ENCODE data around the gene VSTM2L.

Gene VSTM2L

DNA sequence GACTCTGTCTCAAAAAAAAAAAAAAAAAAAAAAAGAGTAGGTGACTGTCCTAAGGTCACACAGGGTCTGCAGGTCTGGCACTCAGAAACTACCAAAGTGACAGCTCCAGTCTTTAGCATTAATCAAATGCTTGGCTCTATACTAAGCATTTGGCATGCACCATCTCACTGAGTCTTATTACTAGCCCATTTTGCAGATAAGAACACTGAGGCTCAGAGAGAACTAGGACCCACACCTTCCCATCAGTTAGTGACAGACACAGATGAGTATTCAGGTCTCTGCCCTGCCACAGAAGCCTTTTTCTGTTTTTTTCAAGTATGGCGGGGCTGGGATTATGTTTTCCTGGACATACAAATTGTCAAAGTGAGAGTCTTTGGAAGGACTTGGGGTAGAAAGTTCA, 23.1 kb upstream of the VSTM2L start:
- DNase-seq, result no peak

DNA sequence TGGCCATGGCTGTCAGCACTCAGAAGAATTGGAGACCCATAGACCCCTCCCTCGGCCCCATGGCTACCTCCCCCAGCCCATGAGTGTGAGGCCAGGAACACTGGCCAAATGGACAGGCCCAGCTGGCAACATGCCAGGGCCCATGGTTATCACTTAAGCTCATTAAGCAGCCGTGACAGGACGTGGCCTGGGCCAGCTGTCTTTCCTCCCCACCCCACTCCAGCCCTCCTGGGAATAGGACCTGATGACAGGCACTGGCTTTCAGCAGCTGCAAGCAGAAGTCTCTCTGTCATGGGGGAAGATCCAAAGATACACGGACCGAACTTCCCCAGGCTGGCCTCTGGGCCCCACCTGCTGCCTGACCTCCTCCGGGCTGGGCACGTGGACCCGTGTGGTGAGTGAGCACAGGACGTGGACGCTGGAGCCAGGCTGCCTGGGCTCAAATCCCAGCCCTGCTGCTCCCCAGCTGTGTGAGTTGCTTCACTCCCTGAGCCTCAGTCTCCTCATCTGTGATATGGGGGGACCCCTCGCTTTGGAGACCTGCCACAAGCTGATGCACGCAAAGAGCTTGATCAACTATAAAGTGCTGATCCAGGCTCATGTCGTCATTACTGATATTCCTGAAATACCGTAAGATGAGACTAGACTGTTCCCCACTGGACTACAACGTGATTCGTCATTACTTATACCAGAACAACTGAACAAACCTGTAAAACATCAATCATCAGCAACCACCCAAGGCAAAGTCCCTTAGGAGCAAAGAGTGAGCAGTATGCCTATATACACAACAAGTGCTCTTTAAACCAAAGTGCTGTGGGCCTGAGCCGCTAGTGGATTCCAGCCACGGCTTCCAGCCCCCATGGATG, 22.0 kb upstream of the VSTM2L start:
- DNase-seq, result no peak

DNA sequence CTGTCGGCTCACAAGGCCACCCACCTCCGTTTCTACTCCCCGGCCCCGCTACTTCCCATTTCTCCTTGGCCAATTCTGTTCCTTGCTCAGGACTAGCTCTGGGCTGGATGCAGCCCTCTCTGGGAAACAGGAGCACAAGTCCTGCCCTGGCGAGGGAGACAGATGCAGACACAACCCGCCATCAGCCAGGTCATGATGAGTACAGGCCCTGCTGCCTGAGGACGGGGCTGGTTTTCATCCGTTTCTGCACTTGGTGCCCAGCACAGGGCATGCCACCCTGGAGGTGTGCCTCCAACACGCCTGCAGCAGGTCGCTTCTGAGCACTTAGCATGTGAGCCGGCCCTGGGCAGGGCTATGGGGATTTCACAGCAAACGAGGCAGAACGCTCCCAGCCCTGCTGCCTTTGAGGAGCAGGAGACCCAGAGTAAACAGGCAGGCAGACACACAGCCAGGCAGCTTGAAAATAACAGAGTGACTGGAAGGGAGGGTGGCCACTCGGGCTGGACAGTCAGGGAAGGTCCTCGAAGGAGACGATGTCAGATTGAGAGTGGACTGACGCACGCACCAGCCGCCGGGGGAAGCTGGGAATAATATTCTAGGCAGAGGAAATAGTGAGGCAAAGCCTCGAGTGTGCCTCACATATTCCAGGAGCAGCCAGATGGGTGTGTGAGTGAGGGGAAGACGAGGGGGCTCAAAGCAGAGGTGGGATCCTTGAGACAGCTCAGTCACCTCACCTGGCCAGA, 21.2 kb upstream of the VSTM2L start:
- no peak for DNase-seq

DNA sequence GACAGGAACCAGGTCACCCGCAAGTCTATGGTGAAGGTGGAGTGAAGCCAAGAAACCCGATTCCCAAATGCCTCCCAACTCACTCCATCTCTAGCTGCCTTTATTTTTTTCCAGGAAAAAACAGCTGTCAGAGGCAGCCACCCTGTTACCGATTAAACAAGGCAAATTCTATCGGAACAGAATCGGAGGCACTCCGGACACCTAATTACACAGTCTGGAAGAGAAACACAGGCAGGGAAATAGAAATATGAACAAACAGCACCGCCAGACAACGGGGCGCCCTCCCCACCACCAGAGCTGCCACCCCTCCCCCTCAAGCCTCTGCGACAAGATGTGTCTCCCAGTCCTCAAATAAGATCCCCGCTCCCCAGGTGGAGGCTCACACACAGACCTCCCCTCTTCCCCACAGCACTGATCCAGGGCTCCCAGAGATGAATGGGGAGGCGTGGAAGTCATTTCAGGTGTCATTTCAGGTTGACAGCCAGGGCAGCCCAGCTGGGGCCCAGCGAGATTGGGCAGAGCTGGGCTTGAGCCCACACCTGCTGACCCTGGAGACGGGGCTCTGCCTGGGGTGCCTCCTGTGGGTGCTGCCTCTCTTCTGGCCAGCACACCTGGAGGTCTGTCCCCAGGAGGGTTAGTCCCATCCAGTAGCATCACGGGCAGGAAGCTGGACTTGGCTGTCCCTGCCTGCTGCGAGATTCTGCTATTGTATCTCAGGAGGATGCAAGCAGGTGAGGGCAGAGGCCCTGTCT, 19.8 kb upstream of the VSTM2L start:
- no peak for DNase-seq

DNA sequence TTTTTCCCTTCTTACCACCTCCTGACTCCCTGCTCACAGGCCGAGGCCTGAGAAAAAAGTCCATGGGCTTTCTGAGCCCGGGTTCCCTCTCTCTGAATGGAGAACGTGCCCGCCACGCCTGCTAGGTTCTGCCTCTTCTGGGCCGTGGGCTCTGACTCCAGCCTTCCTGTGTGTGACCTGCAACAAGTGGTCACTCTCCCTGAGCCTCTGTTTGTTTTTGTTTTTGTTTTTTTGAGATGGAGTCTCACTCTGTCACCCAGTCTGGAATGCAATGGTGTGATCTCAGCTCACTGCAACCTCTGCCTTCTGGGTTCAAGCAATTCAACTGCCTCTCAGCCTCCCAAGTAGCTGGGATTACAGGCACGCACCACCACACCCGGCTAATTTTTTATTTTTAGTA, 17.9 kb upstream of the VSTM2L start:
- DNase-seq, result no peak

DNA sequence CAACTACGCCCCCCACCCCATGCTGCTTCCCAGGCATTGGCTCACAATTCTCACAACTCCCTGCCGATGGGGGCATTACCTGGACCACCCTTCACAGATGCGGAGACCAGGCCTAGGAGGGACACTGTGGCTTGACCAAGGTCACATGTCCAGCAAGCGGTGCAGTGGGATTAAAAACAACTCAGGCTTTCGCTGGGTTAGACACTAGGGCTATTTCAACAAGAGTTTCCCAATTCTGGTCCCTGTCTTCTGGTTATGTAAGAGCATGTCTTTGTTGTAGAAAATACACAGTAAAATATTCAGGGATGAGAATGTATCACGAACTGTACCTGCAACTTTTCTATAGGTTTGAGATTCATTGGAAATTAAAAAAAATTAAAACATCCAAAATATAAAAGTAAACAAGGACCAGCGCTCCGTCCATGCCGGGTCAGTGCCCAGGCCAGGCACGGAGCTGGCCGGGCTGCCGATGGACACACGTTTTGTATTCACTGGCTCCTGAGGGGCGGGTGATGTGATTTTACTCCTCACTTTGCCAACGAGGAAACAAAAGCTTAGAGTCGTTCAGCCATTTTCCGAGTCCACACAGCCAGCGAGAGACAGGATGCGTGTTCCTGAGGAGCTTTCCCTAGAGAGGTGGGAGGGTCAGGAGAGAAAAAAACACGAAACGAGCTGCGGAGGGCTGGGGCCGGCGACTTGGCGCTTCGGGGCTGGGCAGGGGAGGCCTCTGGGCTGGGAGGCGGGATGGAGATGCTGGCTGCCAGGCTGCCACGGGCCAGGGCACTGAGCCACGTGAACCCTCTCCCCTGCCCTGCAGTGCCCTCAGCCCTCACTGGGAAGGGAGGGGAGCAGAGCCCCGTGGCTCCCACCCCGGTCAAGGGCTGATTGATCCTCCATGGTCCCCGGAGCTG, 17.1 kb upstream of the VSTM2L start:
- DNase-seq, result no peak

DNA sequence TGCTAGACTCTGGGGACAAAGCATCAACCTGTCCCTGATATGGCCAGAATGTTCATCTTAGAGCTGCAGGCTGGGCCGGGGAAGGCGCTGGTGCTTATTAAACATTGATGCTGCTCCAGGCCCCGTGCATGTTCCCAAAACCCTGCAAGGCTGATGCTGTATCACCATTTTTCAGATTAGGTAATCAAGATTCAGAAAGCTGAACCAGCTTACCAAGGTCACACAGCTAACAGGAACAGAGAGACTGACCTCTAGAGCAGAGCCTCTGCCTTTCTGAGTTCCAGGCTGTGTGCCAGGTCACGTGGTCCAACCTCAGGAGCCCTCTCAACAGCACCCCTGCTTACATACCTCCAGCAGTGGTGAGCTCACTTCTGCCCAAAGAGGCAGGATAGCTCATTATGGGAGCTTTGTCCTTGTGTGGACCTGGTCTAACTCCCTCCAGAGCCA, 16.1 kb upstream of the VSTM2L start:
- no peak for DNase-seq

DNA sequence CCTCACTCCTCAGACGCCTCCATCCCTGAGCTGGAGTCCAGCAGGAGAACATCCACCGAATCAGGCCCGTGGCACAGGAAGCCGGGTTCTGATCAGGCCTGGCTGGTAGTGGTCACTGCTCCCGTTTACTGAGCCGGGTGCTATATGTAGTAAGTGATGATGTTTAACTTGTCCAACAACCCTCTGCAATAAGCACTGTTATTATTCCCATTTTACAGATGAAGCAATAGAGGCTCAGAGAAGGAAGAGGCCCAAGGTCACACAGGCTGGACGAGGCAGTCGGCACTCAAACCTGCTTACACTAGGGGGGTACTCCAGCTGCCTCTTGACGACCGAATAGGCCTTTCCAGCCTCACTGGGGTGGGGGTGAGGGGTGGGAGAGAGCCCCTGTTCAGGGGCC, 14.3 kb upstream of the VSTM2L start:
- no peak for DNase-seq

DNA sequence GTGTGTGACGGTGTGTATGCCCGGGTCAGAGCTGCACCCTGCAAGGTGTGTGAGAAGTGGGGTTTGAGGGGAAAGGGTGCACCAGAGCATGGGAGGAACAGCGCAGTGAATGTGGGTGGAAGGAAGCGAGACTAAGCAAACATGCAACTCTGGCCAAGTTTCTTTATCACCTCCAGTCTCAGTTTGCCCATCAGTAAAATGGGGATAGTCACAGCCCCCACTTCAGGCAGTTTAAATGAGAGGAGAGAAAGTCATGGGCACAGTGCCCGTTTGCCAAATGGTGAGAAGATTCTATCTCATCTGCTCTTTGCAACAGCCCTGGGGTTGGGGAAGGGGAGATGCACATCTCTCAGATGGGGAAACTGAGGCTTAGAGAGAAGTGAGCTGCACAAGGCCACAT, 12.8 kb upstream of the VSTM2L start:
- DNase-seq, result no peak

DNA sequence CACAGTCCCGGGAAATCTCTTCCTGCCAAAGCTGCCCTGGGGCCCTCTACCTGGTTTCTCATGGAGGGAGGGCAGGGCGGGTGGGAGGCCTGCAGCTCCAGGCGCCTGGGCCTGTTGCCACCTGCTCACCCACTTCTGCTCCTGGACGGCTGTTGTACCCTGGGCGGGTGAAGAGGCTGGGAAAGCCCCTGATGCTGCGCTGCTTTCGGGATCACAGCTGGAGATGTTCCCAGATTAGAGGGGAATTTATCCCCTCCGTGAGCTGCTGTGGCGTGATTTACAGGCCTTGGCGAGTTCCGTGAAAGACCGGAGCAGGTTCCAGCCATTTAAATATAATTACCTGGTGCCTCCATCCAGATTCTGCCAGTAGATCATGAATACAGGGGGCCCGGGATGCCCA, 12.3 kb upstream of the VSTM2L start:
- DNase-seq, result no peak

DNA sequence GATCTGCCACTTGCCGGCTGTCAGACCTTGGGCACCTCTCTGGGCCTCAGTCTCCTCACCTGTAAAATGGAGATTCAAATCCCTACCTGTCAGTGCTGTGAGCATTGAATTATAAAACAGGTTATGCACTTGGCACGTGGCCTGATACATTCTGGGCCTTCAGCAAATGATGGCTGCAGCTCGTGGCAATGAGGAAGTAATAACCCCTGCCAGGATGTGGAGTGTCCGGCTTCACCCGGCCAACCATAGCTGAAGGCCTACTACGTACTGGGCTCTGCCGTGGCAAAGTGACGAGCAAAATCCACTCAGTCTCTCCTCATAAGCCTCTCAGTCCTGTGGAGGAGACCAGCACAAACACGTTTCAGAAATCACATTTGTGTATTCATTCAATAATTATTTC, 10.9 kb upstream of the VSTM2L start:
- DNase-seq, result no peak

DNA sequence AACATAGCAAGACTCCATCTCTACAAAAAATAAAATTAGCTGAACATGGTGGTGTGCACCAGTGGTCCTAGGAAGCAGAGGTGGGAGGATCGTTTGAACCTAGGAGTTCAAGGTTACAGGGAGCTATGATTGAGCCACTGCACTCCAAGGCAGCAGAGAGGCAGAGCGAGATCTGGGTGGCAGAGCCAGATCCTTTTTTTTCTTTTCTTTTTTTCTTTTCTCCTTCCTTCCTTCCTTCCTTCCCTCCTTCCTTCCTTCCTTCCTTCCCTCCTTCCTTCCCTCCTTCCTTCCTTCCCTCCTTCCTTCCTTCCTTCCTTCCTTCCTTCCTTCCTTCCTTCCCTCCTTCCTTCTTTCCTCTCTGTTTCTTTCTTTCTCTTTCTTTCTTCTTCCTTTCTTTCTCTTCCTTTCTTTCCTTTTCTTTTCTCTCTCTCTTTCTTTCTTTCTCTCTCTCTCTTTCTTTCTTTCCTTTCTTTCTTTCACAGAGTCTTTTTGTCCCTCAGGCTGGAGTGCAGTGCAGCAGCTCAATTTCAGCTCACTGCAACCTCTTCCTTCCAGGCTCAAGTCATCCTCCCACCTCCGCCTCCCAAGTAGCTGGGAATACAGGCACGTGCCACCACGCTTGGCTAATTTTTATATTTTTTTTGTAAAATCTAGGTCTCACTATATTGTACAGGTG, 9.2 kb upstream of the VSTM2L start:
- DNase-seq, result no peak

DNA sequence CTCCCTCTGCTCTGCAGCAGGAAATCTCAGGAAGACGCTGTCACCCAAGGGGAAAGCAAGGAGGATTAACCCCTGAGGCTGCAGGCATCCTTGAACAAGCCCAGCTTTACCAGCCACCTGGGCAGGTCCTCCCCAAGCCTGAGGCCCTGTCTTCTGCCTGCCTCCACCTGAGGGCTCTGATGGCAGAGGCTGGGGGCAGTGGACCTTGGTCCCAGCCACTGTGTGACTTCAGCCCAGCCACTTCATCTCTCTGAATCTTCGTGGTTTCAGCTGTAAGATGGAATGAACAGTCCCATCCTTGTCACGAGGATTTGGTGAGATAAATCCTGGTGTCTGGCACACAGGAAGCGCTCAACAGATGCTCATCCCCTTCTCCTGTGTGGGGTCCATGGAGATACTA, 8.5 kb upstream of the VSTM2L start:
- no peak for DNase-seq

DNA sequence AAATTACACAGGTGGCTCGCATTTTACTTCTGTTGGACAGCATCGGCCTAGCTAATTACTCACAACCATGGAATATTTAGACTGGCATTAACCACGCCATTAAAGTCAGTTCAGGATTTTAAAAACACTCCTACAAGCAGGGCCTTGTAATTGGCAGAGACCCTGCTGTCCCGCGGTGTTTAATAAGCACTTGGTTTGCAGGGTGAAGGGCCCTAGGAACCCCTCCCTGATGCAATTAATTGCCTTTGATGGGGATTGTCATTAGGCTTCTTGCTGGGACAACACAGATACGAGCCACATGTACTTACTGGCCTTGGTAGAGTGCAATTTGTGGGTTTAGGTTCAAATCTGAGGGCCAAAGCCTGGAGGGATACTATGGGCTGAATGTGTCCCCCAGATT, 7.8 kb upstream of the VSTM2L start:
- no peak for DNase-seq

DNA sequence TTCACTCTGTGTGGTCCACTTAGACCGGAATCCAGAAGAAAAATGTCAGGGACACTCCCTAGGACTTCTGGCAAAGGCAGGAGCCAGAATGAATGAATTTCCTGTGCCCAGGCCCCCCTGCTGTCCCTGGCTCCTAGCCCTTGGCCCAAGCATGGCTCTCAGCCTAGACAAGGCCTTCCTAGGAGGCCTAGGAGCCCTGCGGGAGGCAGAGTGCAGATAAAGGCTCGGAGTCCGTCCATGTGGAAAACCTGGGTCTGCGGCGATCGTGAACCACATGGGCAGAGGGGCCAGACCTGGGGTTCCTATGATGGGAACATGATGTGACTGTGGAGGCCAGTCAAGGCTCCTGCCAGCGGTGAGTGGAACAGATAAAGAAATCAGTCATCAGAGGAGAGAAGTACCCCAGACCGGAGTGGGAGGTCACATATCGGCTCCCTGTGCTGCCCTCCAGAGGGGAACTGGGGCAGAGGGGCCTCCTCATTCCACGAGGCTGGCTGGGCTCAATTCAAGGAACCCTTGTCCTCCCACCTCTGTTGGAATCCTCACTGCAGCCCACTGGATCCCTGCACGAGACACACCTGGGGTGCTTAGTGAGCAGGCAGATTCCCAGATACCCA, 5.9 kb upstream of the VSTM2L start:
- DNase-seq, result no peak

DNA sequence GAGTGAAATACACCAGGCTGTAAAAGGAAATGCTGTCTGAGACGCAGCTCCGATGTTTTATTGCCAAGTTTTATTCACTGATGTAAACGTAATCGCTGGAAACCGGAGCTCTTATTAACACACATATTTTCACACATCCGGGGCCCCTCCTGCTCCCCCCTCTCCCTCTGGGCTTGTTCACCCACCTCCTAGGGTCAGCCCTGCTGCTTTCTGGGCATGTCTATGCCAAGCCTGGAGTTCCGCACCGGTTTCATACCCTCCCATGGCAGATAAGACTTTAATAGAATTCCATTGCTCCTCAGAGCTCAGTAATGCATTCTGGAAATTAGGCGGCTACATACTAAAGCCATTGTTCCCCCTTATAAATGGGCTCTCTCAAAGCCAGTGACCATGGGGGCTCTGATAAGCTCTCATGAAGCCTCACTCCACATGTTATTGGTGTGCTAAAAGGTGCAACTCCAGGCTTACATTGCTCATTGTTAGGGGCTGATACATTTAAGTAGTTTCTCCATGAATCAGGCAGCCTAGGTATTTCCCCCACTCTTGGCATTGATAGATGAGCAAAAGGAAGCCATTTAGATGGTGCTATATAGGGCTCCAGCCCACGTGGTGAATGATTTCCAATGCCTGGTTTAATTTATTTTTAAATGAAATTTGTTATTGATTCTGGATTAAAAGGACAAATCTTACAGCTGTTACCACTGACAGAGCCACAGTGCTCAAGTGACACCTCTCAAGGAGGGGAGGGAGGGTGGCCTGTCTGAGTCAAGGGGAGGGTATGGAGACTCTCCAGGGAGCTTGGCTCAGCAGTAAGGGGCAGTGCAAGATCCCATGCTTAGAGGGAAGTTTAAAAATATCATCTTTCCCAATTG, 4.5 kb upstream of the VSTM2L start:
- DNase-seq, result no peak

DNA sequence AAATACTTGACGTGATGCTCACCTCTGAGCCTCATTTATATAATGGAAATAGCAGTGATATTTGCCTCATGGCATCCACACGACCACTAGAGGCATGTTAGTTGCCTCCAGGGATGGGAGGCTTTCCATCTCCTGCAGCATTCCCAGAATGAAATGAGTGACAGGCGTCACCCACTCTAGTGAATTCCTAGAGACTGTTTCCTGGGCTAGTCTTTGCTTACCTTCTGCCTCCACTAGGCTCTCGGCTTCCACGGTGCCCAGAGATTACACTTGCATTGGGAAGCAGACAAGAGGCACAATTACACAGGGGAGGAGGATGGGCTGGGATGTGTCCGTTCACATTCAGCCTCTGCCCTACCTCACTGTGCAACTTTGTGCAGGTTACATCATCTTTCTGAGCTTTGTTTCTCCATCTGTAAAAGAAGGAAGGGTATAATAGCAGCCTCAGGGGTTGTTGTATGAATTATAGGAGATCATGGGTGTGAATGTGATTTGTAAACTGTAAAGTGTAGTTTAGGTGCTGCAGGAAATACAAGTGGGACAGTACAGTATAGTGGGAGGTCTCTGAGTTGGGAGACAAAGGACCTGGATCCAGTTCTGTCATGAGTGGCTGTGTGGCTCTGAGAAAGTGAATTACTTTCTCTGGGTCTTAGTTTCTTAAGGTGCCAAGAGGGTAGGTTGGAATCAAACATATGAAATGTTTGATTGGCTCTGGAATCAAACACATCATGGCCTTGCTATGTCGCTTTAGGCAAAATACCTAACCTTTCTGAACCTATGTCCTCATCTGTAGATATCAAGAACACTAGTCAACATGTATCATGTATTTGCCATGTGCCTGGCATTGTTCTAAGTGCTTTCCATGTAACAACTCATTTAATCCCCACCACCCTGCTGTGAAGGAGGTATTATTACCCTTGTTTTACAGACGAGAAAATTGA, 3.6 kb upstream of the VSTM2L start:
- no peak for DNase-seq

DNA sequence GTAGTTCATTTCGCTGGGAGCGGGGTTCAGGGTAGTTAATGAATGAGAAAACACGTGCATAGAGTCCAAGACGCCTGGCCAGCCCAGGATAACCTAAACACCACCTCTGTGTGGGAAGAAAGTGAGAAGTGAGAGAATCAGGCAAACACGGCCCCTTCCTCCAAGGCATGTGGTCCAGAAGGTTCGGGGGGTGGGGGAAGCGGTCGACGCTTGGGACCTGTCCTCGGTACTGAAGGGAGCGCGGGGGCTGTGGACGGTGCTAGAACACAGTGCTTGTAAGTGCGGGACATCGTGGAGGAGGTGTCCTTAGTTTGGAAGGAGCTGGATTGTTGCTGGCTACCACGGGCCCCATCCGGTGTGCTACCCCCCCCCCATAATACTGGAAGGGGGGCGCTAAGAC, 1.7 kb upstream of the VSTM2L start:
- DNase-seq, result no peak

Data from CD4-positive, alpha-beta T cell treated with Interferon gamma for 1 hour (primary cell).